Keratinocyte (primary cell): Measurements from ENCODE around the gene C10orf90.

Source experiments
- CTCF ChIP-seq, 3 experiments: IDR thresholded peaks in 1 of 3; conservative IDR thresholded peaks in 1 of 3; optimal IDR thresholded peaks in 1 of 3; 2 replicates in 2 of 3; 3 replicates in 1 of 3; pipeline versions ENCODE3 to v1.5.1; 2011; ENCODE audit warnings: low read length in 3 of 3, mild to moderate bottlenecking in 3 of 3, moderate library complexity in 2 of 3, control low read depth in 1 of 3, inconsistent platforms in 1 of 3; ENCODE audit not compliant: insufficient read depth in 2 of 3; ENCODE audit errors: extremely low read depth in 1 of 3
- EZH2 ChIP-seq: IDR thresholded peaks from one replicate; pipeline ENCODE4 v1.6.1; 2012; ENCODE audit warnings: inconsistent platforms, mild to moderate bottlenecking, low read length, moderate library complexity

DNA sequence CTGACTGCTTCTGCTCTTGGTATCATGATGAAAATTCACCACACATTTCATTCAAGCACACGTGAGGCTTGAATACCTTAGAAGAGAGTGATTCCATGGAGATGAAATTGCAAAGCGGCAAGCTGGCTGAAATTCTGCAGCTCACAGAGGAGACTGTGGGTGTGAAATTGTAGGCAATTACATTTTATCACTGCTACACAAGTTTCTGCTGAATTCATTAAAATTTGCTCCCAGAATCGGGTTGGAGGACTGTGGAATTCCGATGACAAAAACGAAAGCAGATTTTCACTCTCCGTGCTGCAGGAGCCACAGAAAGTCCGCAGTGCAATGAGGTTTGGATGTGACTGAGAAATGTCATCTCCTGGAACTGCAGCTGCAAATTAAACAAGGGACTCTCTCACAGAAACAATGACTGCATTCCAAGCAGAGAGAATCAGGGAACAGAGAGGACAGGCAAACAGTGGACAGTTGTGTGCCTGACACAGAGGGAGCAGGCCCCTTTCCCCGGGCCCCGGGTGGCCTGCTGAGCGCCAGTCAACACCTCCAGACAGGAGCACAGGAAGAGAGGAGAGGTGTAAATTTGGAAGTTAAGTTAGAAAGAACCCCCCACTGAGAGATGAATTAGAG is 109.1 kb downstream of the C10orf90 start:
- TF ChIP-seq CTCF (optimal IDR thresholded peaks at IDR 0.05 in 1 of 3, IDR thresholded peaks at IDR 0.05 in 1 of 3, conservative IDR thresholded peaks at IDR 0.05 in 1 of 3; ENCODE audit: extremely low read depth in 1 of 3, insufficient read depth in 2 of 3, low read length in 3 of 3) (no peak), EZH2 (no peak)
